CD14-positive monocyte (primary cell): ENCODE results near the gene NFU1. TPM values are rescaled to one million over a fixed set of nuclear protein-coding genes. Genes with fewer than 3 reads are reported as not detected.

ENCODE experiments used
- DNase-seq, 3 donors: peaks; one replicate each; pipeline ENCODE4 v3.0.0-alpha.2; 2011 to 2022
- H2AFZ ChIP-seq: 2 replicates; pipeline ENCODE4 v1.6.0; 2012; ENCODE audit warnings: mild to moderate bottlenecking, low read depth, low read length, inconsistent platforms; ENCODE audit not compliant: insufficient read depth, poor library complexity, severe bottlenecking
- H3K27ac ChIP-seq, 2 donors: 1 replicate in 1 of 2; 2 replicates in 1 of 2; pipeline ENCODE4 v1.5.1; 2012 to 2013; ENCODE audit warnings: low read length in 2 of 2, control low read depth in 1 of 2, inconsistent platforms in 1 of 2, low read depth in 1 of 2, mild to moderate bottlenecking in 1 of 2
- H3K27me3 ChIP-seq, 2 donors: one replicate each; pipeline versions ENCODE4 v1.6.0 to v1.6.1; 2011 to 2013; ENCODE audit warnings: low read length in 2 of 2; ENCODE audit not compliant: control insufficient read depth in 2 of 2, insufficient read depth in 2 of 2
- H3K36me3 ChIP-seq, 2 donors: replicated peaks in 1 of 2; 1 replicate in 1 of 2; 2 replicates in 1 of 2; pipeline versions ENCODE4 v1.5.1 to v1.6.1; 2012 to 2013; ENCODE audit warnings: low read length in 2 of 2, control low read depth in 1 of 2, inconsistent platforms in 1 of 2, mild to moderate bottlenecking in 1 of 2; ENCODE audit not compliant: insufficient read depth in 2 of 2, control insufficient read depth in 1 of 2
- H3K4me1 ChIP-seq, 2 donors: 1 replicate in 1 of 2; 2 replicates in 1 of 2; pipeline versions ENCODE4 v1.5.1 to v1.6.1; 2012 to 2013; ENCODE audit warnings: low read length in 2 of 2, control low read depth in 1 of 2, inconsistent platforms in 1 of 2, mild to moderate bottlenecking in 1 of 2, moderate library complexity in 1 of 2; ENCODE audit not compliant: insufficient read depth in 2 of 2, control insufficient read depth in 1 of 2
- H3K4me2 ChIP-seq: replicated peaks from 2 replicates; pipeline ENCODE3; 2012; ENCODE audit warnings: low read length, moderate library complexity, mild to moderate bottlenecking; ENCODE audit not compliant: poor library complexity, severe bottlenecking; ENCODE audit errors: extremely low read depth
- H3K4me3 ChIP-seq, 3 experiments: fragments of 200-600 bp in 1 of 3; sonication (generic) in 1 of 3; replicated peaks in 1 of 3; 1 replicate in 2 of 3; 2 replicates in 1 of 3; pipeline ENCODE4 v1.5.1; 2011 to 2013; ENCODE audit warnings: low read length in 3 of 3, mild to moderate bottlenecking in 3 of 3, control low read depth in 2 of 3, low read depth in 2 of 3, inconsistent platforms in 1 of 3, moderate library complexity in 1 of 3
- H3K79me2 ChIP-seq: 2 replicates; pipeline ENCODE4 v1.6.0; 2012; ENCODE audit warnings: mild to moderate bottlenecking, control low read depth, inconsistent platforms, low read length, moderate library complexity; ENCODE audit not compliant: insufficient read depth
- H3K9ac ChIP-seq: 2 replicates; pipeline ENCODE4 v1.6.0; 2017; ENCODE audit warnings: low read length, mild to moderate bottlenecking; ENCODE audit not compliant: insufficient read depth, poor library complexity, severe bottlenecking
- H3K9me3 ChIP-seq, 2 donors: replicated peaks in 1 of 2; 1 replicate in 1 of 2; 2 replicates in 1 of 2; pipeline versions ENCODE4 v1.5.1 to v1.6.1; 2012 to 2013; ENCODE audit warnings: low read length in 2 of 2, control low read depth in 1 of 2; ENCODE audit not compliant: control insufficient read depth in 1 of 2, insufficient read depth in 1 of 2
- H4K20me1 ChIP-seq: 2 replicates; pipeline ENCODE4 v1.6.0; 2012; ENCODE audit warnings: mild to moderate bottlenecking, low read length, control low read depth, moderate library complexity; ENCODE audit not compliant: insufficient read depth
- H3K27ac Mint-ChIP-seq, 7 donors: one replicate each; pipeline ENCODE4 v1.8.0; 2020; ENCODE audit warnings: mild to moderate bottlenecking in 7 of 7, mixed read lengths in 7 of 7, moderate library complexity in 6 of 7, inconsistent platforms in 2 of 7
- H3K27me3 Mint-ChIP-seq, 3 donors: one replicate each; pipeline ENCODE4 v1.8.0; 2021 to 2022; ENCODE audit warnings: low read depth in 3 of 3, mild to moderate bottlenecking in 3 of 3, mixed read lengths in 3 of 3, moderate library complexity in 3 of 3, inconsistent platforms in 1 of 3
- H3K36me3 Mint-ChIP-seq, 2 donors: one replicate each; pipeline ENCODE4 v1.8.0; 2020; ENCODE audit warnings: mixed read lengths in 2 of 2, inconsistent platforms in 1 of 2, mild to moderate bottlenecking in 1 of 2
- H3K4me1 Mint-ChIP-seq: one replicate; pipeline ENCODE4 v1.8.0; 2020; ENCODE audit warnings: mild to moderate bottlenecking, mixed read lengths
- H3K4me3 Mint-ChIP-seq, 2 donors: one replicate each; pipeline ENCODE4 v1.8.0; 2020; ENCODE audit warnings: mild to moderate bottlenecking in 2 of 2, mixed read lengths in 2 of 2, moderate library complexity in 1 of 2
- H3K9me3 Mint-ChIP-seq, 7 donors: one replicate each; pipeline ENCODE4 v1.8.0; 2020 to 2022; ENCODE audit warnings: mixed read lengths in 7 of 7, mild to moderate bottlenecking in 6 of 7, moderate library complexity in 6 of 7, inconsistent platforms in 2 of 7
- CTCF ChIP-seq: fragments of 200-600 bp; IDR thresholded peaks from one replicate; pipeline ENCODE4 v1.8.0; 2022; ENCODE audit warnings: antibody characterized with exemption, mild to moderate bottlenecking
- WGBS: methylation state at CpG from one replicate; pipeline ENCODE4 v1.1.5; 2013; ENCODE audit warnings: missing lambda C conversion rate; ENCODE audit not compliant: insufficient coverage; 5-methylcytosine and 5-hydroxymethylcytosine counted together
- intact Hi-C, 2 donors: fragments of 100-400 bp; cut with micrococcal nuclease; formaldehyde crosslinking; loops; one replicate each; pipeline versions ENCODE4 v1.15.0 to v1.15.1; 2023
- polyA plus RNA-seq, 3 donors: library from polyadenylated mRNA; depleted of rRNA in 1 of 3; unstranded in 2 of 3; stranded (reverse) in 1 of 3; fragments of 300-500 nt in 2 of 3; fragments of >200 nt in 1 of 3; fragmentation: Illumina TruSeq in 2 of 3; gene quantifications; 1 replicate in 2 of 3; 2 replicates in 1 of 3; pipeline ENCODE4 v1.2.3, GENCODE V29; 2012 to 2021

The NFU1 gene
- polyA plus RNA-seq, 3 donors = 10.5 to 56.1 (median 43.0) TPM

DNA sequence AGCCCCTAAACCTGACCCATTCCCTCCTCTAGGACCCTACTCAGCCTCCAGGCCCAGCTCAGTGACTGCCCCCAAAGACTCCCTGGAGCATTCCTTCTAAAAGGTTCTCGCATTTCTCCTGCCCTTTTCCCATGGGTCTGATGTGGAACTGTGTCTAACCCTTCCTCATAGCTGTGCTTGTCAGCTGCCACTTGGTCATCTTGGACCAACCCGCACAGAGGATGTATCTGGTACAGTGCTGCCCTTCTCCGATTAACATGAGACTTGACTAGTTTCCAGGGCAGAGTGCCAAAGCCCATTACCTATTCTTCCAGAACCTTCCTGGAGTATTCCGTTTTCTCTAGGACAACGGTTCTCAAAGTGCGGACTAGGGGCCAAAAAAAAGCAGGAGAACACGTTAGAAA, 518 bp upstream of the NFU1 start:
- intact Hi-C loops = loop anchor here (5.0 kb wide), 1 partner anchor 50 kb away; the partner anchor contains the start of gene GFPT1 (in 2 of the 2)
- Histone ChIP-seq H3K9ac (peak overlapping the region; percentile 88), H3K36me3 (no peaks in the 10 kb centered on the region), H3K9me3 (peaks cover 0 to 3% of the 10 kb centered on the region in 2 donors), H2AFZ (peak overlapping the region; percentile 94), H3K79me2 (peaks cover 17% of the 10 kb centered on the region), H3K4me1 (peaks cover 19 to 25% of the 10 kb centered on the region in 2 donors), H3K27me3 (no peaks in the 10 kb centered on the region), H4K20me1 (no peaks in the 10 kb centered on the region), H3K27ac (peak overlapping the region; percentile 96 to 97), H3K4me2 (peak overlapping the region; percentile 79), H3K4me3 (peak overlapping the region; percentile 58 to 84 (median 60))
- Mint-ChIP-seq H3K9me3 (peaks cover 3 to 10% (median 6%) of the 10 kb centered on the region in 7 donors), H3K27ac (peak overlapping the region; percentile 96 to 100 (median 98)), H3K36me3 (no peaks in the 10 kb centered on the region), H3K4me1 (peaks cover 33% of the 10 kb centered on the region), H3K4me3 (peak overlapping the region; percentile 93 to 99), H3K27me3 (no peaks in the 10 kb centered on the region)
- 62% methylated on average over 4 of the region's 7 CpGs for WGBS
- peak in 1 of 3 donors; percentile 24 for DNase-seq
- TF ChIP-seq CTCF = no peak

DNA sequence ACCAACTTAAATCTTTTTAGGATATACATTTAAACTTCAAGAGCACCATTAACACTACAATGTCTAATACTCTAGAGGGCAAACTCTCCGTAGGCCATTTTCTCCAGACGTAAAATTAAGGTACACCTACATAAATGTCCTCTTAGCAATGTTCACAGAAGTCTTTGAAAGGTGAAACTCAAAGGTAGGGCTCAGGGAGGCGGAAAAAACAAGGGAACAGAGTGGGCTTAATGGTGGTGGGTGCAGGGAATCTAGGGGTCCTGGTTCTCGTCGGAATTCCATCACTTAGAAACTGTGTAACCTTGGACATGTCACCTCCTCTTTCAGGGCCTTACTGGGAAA, 668 bp downstream of the NFU1 start:
- Mint-ChIP-seq H3K27ac (peak overlapping the region; percentile 96 to 100 (median 98)), H3K36me3 (no peaks in the 10 kb centered on the region), H3K27me3 (no peaks in the 10 kb centered on the region), H3K4me3 (peak overlapping the region; percentile 93 to 99), H3K9me3 (peaks cover 3 to 10% (median 6%) of the 10 kb centered on the region in 7 donors), H3K4me1 (peaks cover 41% of the 10 kb centered on the region)
- H2AFZ ChIP-seq = peak overlapping the region; percentile 94
- peak overlapping the region; percentile 96 to 97 for H3K27ac ChIP-seq
- H4K20me1 ChIP-seq = no peaks in the 10 kb centered on the region
- H3K4me3 ChIP-seq = peak overlapping the region; percentile 58 to 84 (median 60)
- TF ChIP-seq CTCF = no peak
- H3K9me3 ChIP-seq = peaks cover 0 to 3% of the 10 kb centered on the region in 2 donors
- peaks cover 17% of the 10 kb centered on the region for H3K79me2 ChIP-seq
- H3K4me1 ChIP-seq = peaks cover 25 to 31% of the 10 kb centered on the region in 2 donors
- intact Hi-C loops = loop anchor here (5.0 kb wide), 1 partner anchor 49 kb away; the partner anchor contains the start of gene GFPT1 (in 2 of the 2)
- peak overlapping the region; percentile 88 for H3K9ac ChIP-seq
- WGBS = 4% methylated on average over 3 of the region's 5 CpGs
- peak overlapping the region; percentile 79 for H3K4me2 ChIP-seq
- peaks cover under 1% of the 10 kb centered on the region in 2 donors for H3K36me3 ChIP-seq
- no peaks in the 10 kb centered on the region for H3K27me3 ChIP-seq
- no peak for DNase-seq
